Spleen (tissue), 7 donors: Measurements from ENCODE around the gene MEX3D.

Experiments
- CTCF ChIP-seq, 11 experiments: fragments of 200-600 bp in 7 of 11; fragments of 450-650 bp in 4 of 11; sonication (generic) in 4 of 11; IDR thresholded peaks in 8 of 11; conservative IDR thresholded peaks in 3 of 11; 1 replicate in 7 of 11; 2 replicates in 4 of 11; pipeline versions ENCODE4 v1.4.0 to v1.8.0; 2016 to 2021; ENCODE audit warnings: antibody characterized with exemption in 11 of 11, inconsistent platforms in 4 of 11, mild to moderate bottlenecking in 1 of 11
- POLR2A ChIP-seq, 3 donors: fragments of 450-650 bp; IDR thresholded peaks; one replicate each; pipeline ENCODE4 v1.5.1; 2017; ENCODE audit warnings: antibody characterized with exemption in 3 of 3, mild to moderate bottlenecking in 1 of 3
- POLR2AphosphoS5 ChIP-seq, 3 donors: sonication (generic); formaldehyde crosslinking; IDR thresholded peaks; one replicate each; pipeline ENCODE4 v1.5.1; 2017; ENCODE audit warnings: antibody characterized with exemption in 3 of 3
- donor health status: DM: no; HTN: no; CAD: no; lungs with moderate emphysema.
- donor health status: DM: no; HTN: no; CAD: no.
- donor health status: DM: no; HTN: no; CAD: no.

GRCh38 chr19:1527650-1528309 lies 40.3 kb downstream of the MEX3D start:
- TF ChIP-seq CTCF (IDR thresholded peaks at IDR 0.05 in 8 of 11, conservative IDR thresholded peaks at IDR 0.05 in 3 of 11) (no peak), POLR2A (IDR thresholded peaks at IDR 0.05) (no peak), POLR2AphosphoS5 (IDR thresholded peaks at IDR 0.05) (no peak)
